SU-DHL-6 (cell line): ENCODE measurements around the gene WNT7B.

Source experiments
- CTCF ChIP-seq: fragments of 200-600 bp; sonication (generic); IDR thresholded peaks from one replicate; pipeline ENCODE4 v1.5.1; 2017; ENCODE audit warnings: antibody characterized with exemption, mild to moderate bottlenecking, low read length, moderate library complexity; ENCODE audit not compliant: insufficient read depth, poor library complexity, severe bottlenecking
- EZH2phosphoT487 ChIP-seq: fragments of 200-600 bp; sonication (generic), shearing (Covaris generic); conservative IDR thresholded peaks from 2 replicates; pipeline ENCODE4 v1.6.1; 2018; ENCODE audit warnings: mild to moderate bottlenecking, antibody characterized with exemption, low read length, moderate library complexity, mixed read lengths

GRCh38 chr22:45883811-45884170, 93.2 kb downstream of the WNT7B start:
- TF ChIP-seq CTCF (no peak), EZH2phosphoT487 (no peak)
